RPMI7951 (cell line): ENCODE data around the gene PHLDB2. TPM values are rescaled to one million over a fixed set of nuclear protein-coding genes. Genes with fewer than 3 reads are reported as not detected.

Source experiments
- DNase-seq: peaks from one replicate; pipeline ENCODE4 v3.0.0-alpha.2; 2012; ENCODE audit warnings: low read depth
- total RNA-seq: library from RNA; depleted of rRNA; stranded (reverse); fragments of >200 nt; shearing (Covaris generic); gene quantifications from 2 replicates; pipeline ENCODE4 v1.2.3, GENCODE V29; 2014

The PHLDB2 gene
- total RNA-seq, 1 experiment from 2014 or later, result 122 TPM

DNA sequence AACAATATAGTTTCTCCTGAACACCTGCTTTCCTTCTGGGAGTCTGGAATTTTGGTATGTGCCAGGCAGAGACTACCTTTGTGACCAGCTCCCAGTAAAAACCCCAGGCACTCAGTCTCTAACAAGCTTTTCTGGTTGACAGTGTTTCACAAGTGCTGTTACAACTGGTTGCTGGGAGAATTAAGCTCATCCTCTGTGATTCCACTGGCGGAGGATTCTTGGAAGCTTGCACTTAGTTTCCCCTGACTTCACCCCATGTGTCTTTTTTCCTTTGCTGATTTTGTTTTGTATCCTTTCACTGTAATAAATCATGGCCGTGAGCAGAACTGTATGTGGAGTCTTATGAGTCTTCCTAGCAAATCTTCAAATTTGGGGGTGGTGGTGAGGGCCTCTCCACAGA lies 134.0 kb downstream of the PHLDB2 start:
- DNase-seq, result no peak

DNA sequence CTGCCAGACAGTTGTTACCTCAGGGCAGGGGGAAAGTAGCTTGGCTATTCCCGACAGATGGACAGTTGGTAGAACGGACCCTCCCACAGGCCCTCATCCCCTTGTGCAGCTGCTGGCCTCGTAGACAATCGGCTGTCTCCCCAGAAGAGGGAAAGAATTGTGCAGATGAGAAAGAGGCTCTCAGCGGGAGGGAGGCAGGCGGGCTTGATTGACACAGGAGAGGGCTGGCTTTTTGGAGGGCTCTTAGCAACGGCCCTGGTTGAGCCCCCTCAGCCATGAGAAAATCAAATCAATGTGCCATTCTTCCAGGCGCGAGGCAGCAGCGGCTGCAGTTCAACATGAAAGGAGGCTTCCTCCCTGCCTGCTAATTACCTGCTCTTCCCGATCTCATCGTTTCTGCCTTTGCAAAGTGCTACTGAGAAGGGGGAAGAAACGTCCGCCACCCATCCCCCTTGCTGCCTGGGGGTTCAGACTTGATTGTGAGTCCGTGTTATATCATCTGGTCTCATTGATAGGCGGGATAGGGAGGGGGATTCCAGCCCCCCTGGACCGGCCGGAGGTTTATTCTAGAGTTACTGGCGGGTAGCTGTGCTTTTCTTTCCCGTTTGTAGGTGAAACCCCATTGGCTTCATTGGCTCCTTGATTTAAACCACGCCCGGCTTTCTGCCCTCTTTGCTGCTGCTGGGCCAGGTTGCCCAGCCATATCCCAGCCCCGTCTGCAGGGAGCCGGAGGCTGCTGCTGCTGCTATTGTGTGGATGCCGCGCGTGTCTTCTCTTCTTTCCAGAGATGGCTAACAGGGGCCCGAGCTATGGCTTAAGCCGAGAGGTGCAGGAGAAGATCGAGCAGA lies 139.8 kb downstream of the PHLDB2 start, which contains the start of gene TAGLN3:
TSS of gene TAGLN3 (plus strand) at position 287 of the 848 bp plus-strand sequence. CDS start at position 788, 501 bp downstream.
- peak; percentile 36 for DNase-seq

DNA sequence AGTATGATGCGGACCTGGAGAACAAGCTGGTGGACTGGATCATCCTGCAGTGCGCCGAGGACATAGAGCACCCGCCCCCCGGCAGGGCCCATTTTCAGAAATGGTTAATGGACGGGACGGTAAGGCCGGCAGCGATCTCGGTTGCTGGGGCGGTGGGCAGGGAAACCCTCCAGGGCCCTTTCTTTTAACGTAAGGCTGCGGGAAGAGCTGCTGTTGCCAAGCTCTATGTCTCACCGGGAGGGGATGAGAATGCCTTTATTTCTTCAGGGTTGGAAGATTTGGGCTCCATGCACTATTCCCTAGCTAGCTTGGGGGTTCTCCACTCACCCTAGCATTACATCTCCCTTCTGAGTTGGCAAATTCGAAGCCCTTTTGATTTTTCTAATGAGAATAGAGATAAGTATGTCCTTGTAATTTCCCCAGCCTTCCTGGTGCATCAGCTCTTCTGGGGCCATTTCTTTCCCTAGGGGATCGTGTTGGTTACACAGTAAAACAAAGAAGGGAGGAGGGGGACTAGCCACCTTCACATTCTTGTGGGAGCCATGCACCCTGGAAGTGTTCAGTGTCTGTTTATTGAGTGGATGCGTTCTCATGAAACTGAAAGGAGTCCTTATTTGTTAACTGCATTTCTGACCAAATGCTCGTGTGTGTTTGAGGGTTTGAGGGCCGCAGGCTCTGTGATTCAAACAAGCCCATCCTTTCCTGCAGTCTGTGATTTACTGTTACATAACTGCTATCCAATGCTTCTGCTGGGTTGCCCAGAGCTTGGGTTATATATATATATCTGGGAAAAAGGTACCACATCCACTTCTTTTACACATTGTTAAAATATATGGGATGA lies 140.6 kb downstream of the PHLDB2 start:
- no peak for DNase-seq

DNA sequence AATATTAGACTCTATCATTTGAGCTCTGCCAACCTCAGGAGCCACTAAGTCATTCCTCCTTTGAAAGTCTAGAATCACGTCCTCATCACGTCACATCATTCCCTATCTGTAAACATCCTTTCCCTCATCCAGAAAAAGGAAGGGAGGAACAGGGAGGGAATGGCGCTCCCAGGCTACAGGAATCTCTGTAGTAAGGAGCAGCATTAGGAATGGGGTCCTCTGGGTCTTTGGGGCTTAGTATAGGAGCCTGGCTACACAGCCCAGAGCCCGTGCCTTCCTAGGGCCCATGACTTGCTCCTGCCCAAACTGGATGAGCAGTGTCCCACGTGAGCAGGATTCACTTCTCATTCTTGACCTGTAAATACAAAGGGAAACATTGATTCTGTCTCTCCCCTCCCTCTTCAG lies 141.3 kb downstream of the PHLDB2 start:
- DNase-seq, result no peak

DNA sequence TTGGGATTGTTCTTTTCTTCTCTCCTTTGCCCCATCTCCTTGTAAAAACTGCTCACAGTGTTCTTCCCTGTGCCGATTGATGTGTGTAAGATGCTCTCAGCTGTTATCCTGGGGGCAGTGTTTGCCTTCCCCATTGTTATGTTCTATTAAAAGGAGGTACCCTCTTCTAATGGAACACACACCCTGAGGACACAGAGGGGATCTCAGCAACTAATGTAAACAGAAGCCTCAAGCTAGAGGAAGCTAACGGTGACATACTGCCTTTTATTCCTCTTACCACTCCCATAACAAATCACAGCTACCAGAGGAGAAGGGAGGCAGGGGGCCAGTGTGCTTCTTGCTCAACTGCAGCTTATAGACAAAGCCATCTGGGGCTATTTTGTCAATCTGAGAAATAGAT lies 141.9 kb downstream of the PHLDB2 start:
- no peak for DNase-seq

DNA sequence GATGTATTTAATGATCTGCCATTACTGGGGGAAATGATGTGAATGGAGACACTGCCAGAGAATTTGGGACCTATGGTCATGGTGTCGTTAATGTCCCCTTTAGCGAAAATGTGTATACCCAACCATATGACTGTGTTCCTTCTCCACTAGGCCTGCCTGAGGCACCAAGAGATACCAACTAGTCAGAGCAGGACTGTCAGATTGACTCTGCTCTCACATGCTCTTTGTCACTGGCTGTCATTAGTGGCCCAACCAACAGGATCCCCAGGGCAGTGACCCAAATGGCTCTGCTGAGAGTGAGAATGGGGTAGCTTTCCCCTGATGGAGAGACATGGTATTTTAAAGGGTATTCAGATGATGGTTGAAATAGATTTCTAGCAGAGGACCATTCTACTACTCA lies 142.5 kb downstream of the PHLDB2 start:
- no peak for DNase-seq

DNA sequence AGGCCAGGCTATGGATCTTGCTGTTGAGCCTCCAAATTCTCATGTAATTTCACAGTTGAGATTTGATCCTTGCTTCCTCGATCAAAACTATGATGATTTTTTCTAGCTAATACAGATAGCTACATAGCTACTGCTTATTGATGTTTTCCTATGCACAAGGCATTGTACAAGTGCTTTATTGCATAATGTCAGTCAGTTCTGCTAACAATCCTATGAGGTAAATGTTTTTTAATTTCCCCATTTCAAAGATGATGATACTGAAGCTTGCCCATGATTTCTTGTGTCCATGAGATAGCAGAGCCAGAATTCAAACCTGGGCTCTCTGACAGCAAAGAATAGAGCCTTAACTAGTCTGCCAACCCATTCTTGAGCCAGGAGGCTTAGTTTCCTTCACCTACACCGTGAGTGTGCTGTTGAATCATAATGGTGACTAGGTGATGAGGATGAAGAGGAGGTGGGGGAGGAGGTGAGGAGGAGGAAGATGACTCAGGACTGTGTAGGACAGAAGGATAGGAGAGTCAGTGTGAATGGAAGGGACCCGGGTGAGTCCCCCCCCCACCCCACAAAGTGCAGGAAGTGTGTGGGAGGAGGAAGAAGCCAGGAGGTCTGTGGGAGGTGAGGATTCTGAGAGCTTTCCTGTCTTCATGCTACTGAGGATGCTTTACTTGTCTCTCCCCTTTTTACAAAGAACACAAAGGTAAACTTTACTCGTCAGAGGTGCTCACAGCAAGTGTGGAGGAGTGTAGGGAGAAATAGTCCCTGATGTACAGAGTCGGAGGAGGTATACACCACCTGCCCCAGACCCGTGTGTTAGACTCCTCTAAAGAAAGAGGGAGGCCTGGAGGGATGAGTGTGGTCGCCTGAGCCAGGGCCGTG lies 143.3 kb downstream of the PHLDB2 start:
- peak; percentile 17 for DNase-seq

DNA sequence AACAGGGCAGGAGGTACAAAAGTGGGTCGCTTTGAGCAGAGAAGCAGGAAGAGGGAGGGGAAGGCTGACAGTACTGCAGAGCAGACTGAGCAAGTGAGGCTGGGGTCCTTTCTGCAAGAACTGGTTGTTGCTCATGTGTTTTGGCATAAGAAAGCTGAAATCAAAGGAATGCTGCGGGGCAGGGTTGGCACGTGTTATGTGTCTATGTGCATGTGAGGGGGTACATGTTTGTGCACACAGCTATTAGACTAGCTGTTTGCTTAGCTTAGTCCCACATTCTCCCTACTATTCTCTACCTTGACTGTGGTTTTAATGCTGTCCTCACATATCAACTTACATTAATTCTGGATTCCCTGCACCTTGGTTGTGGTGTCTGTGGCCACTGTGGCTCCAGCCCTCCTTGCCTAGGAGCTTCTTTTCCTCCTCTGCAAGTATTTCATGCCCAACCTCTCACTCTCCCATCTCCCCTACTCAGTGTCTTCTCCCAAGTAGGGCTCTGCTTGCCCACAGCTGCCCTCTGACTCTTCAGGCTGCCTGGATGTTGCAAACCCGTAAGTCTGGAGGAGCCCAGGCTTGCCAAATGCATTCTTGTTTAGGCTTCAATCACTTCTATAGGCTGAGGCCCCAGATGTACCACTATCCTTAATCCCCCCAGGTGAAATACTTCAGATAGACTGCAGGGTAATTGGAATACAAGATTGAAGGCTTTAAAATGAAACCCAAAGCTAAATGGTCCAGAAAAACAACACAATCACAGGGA lies 144.4 kb downstream of the PHLDB2 start:
- DNase-seq, result no peak

DNA sequence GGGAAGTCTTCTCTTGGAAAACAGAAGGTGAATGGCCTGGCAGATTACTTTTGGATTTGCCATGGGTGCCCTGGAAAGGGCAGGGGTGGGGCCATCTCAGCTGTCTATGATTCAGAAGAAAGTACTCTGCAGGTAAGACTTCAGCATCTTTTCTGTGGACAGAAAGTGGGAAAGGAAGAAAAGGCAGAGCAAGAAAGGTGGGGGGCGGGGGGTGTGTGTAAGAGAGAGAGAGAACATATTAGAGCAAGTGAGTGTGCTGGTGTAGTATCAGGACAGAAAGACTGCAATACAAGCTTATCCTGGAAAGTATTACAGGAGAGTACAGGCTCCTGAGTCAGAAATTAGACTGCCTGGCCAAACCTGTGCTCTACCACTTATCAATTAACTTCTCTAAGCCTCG lies 145.1 kb downstream of the PHLDB2 start:
- no peak for DNase-seq

DNA sequence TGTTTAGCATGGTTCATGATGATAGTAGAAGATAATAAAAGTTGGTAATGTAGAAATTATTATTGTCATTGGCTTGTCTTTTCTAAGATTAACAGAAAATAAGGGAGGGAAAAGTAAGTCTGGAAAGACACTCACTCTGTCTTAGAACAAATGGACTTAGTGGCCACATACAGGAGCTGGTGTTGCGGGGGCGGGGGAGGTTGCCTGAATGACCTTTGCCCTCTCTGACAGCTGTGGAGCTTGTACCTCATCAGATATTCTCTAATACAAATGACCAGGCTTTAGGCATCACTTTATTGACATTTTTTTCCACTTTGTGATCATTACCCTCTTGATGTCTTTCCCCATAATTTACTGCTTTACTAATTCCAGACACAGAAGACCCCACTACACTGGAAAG lies 145.6 kb downstream of the PHLDB2 start:
- no peak for DNase-seq

DNA sequence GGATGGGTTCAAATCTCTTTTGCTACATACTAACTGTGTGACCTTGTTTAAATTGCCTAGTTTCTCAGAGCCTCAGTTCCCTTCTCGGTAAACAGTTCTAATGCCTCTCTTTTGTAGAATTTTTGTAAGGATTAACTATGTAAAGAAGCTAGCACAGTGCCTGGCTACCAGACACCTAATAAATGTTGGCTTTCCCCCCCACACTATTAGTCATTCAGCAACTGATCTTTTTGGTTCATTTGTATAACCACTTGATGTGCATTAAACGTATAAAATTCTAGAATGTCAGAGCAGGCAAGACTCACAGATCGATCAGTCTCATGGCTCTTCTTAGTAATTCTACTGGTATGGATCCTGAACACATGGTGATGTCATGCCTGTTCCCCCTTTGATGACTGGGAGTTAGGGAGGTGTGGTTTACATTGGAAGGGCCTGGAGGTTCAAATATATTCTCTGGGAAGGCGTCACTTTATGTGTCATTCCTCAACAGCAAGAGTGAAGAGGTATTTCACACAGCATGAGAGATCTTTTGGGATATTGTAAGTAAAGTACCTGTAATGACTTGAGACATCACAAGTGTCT lies 146.1 kb downstream of the PHLDB2 start:
- peak; percentile 8 for DNase-seq

DNA sequence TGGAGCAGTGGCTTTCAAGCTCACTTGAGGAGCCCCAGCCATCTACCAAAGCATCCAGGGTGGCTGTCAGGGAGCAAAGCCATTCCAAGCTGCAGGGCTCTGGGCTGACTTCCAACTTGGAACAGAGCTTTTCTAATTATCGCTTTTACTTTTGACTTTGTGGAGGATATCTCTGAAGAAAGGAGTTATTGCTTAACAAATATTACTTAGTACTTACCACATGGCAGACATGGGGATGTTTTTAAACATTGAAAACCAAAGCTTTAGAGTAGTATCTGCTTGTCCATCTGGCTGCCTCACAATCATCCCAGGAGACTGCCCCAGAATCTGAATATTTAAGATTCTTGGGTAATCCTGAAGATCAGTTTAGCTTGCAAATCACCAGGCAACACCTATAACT lies 148.6 kb downstream of the PHLDB2 start:
- DNase-seq, result peak; percentile 28

DNA sequence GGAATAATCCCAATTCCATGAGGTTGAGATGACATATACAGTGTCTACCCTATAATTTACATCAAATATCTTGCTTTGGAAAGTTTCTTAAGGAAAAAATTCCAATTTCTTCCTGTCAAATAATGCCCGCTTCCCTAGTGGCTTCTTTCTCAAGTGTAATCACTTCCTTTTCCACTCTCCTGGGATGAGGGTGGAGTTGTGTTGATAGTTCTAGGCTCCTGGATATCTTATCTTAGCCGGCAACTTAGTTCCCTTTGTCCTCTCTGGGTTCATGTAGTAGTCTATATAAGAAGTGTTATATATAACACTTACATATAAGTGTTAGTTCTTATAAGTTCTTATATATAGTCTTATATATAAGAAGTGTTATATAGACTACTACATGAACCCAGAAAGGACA lies 150.6 kb downstream of the PHLDB2 start:
- DNase-seq, result no peak

DNA sequence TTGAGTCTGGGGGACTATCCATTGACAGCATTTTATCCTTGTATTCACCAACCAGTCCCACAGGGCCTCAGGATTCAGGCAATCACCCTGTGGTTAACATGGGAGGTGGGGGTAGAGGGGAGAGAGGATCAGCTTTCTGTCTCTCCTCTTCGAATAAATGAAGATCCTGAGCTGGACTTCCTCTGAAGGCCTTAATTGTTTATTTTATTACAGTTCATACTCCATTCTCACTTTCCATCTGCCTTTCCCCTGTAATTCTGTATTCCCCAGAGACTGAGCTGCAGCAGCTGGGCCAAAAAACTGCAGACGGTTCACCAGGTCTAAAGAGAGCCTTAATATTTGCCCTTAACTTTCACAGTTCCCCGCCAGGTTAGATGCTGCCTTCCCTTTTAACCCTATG lies 151.6 kb downstream of the PHLDB2 start:
- DNase-seq, result no peak

DNA sequence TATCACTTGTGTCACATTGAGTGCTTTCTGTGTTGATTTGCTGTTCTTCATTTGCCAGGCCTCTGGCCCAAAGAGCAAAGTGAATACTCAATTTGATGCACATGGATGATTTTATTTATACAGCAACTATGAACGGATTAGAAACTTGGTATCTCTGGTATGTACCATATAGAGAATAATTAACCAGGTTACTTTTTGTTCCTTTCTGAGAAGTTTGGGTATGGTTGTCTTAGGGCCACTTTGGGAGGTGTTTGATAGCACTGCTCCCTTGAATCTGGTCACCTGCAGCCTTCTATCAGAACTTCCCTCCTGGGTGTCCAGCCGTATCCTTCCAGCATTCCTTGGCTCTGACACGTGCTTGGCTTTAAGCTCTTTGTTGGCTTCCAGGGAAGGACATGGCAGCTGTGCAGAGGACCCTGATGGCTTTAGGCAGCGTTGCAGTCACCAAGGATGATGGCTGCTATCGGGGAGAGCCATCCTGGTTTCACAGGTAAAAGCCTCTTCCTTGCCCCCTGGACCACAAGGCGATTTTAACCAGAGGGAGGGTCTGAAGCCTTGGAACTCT lies 152.4 kb downstream of the PHLDB2 start:
- no peak for DNase-seq

DNA sequence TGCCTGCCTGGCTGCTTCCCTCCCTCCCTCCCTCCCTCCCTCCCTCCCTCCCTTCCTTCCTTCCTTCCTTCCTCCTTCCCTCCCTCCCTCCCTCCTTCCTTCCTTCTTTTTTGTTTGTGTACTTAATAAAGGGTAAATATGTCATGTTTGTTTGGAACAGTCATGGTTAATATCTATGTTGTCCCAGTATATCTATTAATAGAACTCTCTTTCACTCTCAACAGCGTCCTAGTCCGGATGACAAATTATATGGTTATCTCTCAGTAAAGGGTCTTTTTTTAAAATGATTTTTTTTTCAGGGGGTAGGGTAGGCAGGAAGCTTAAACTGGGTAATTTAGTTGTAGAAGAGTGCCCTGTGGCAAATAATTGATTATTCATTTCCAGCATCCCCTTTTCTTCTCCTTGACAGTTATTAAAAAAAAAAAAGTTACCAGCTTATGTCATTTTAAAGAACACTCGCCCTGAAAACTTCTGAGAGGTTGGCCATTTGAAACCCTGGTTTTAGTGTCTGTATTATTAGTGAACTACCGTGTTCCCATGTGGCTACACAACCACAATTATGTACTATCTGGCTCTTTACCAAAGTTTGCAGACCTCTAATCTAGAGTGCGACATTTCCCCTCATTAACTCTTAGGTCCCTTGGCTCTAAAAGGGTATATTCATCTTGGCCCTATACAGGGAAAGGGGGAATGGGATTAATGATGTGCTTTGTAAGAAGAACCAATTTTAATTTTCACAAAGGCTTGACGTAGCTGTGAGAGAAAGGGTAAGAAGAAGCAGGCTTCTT lies 153.3 kb downstream of the PHLDB2 start:
- no peak for DNase-seq

DNA sequence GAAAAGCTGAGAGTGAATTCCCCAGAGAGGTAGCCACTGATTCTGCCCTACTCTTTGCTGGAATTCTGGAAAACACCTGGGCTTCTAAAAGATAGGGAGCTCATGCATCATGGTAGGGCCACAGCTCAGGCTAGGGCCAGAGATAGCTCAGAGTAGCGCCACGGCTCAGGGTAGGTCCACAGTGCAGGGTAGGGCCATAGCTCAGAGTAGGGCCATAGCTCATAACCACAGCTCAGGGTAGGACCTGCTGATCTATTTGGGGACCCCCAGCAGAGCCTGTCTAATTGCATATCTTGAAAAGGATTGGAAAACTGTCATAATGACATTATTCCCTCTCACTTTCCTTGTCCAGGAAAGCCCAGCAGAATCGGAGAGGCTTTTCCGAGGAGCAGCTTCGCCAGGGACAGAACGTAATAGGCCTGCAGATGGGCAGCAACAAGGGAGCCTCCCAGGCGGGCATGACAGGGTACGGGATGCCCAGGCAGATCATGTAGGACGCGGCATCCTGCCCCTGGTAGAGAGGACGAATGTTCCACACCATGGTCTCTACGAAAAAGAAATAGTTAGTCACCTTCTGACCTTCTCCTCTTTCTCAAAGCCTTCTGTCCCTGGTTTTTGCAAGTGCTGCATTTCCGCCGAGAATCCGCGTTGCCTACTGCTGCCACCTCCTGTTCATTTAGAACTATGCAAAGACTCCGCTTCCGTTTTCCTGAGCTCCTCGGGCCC lies 154.2 kb downstream of the PHLDB2 start:
- DNase-seq, result peak; percentile 74

DNA sequence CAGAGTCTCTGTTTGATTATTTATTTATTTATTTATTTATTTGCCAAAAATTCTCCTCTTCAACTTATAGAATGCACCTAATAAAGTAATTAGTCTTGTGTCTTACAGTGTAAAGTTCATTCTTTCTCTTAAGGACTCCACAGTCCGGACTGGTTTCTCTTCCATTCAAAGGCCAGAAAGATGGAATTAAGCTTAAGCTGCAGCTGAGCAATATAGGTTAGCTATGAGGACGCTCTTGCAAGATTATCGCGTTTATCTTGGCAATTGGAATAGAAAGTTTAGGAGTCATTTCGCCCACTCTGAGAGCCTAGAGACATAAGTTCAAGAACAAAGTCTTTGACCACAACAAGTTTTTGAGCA lies 154.7 kb downstream of the PHLDB2 start:
- DNase-seq, result no peak

DNA sequence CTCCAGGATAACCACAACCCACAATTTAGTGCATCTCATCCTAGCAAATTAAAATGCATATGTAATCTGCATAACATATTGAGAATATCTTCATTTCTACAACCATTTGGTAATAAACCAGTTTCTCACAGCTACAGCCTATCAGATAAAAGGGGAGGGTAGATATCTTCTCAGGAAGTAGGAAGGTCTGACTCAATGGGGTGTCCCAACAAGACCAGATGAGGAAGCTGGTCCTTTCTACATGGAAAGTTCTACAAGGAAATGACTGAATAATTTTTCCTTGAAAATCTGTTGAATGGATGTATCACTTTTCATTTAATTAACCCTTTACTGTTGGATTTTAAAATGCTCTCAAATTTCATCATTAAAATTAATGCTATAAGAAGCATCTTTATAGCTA lies 158.0 kb downstream of the PHLDB2 start:
- no peak for DNase-seq
